Uterus (tissue), 4 donors: ENCODE measurements around the gene DUOX1. TPM values are rescaled to one million over a fixed set of nuclear protein-coding genes. Genes with fewer than 3 reads are reported as not detected.

Experiments used
- DNase-seq, 2 donors: peaks; one replicate each; pipeline ENCODE4 v3.0.0-alpha.2; 2019 to 2020
- H3K27ac ChIP-seq, 2 donors: fragments of 200-600 bp; sonication (generic); 1 replicate in 1 of 2; 2 replicates in 1 of 2; pipeline ENCODE4 v1.5.1; 2016 to 2018
- H3K27me3 ChIP-seq, 2 donors: fragments of 200-600 bp; sonication (generic); one replicate each; pipeline ENCODE4 v1.5.1; 2018 to 2019; ENCODE audit warnings: control low read depth in 1 of 2
- H3K36me3 ChIP-seq, 2 donors: fragments of 200-600 bp; sonication (generic); one replicate each; pipeline ENCODE4 v1.5.1; 2019; ENCODE audit warnings: control low read depth in 1 of 2
- H3K4me1 ChIP-seq, 2 donors: fragments of 200-600 bp; sonication (generic); one replicate each; pipeline ENCODE4 v1.5.1; 2018 to 2019; ENCODE audit warnings: control low read depth in 1 of 2
- H3K4me3 ChIP-seq, 2 donors: fragments of 200-600 bp; sonication (generic); 1 replicate in 1 of 2; 2 replicates in 1 of 2; pipeline ENCODE4 v1.5.1; 2018 to 2019; ENCODE audit warnings: mild to moderate bottlenecking in 1 of 2
- H3K9me3 ChIP-seq, 2 donors: fragments of 200-600 bp; sonication (generic); one replicate each; pipeline ENCODE4 v1.5.1; 2019; ENCODE audit warnings: control low read depth in 1 of 2
- POLR2A ChIP-seq, 2 donors: fragments of 450-650 bp; IDR thresholded peaks; one replicate each; pipeline ENCODE4 v1.6.1; 2016; ENCODE audit warnings: antibody characterized with exemption in 2 of 2, mild to moderate bottlenecking in 1 of 2, moderate library complexity in 1 of 2
- intact Hi-C: fragments of 100-400 bp; cut with DNase I; formaldehyde crosslinking; loops from one replicate; pipeline ENCODE4 v1.15.1; 2023; ENCODE audit warnings: low total_unique reads
- total RNA-seq, 4 donors: library from RNA; depleted of rRNA in 3 of 4; stranded (reverse); fragments of >200 nt in 3 of 4; gene quantifications; one replicate each; pipeline versions ENCODE4 v1.1.0 to v1.2.4, GENCODE V29; 2014 to 2023
- TF ChIP-seq, protein P1 (sequence below), 4 experiments: fragments of 200-600 bp in 2 of 4; fragments of 450-650 bp in 2 of 4; sonication (generic) in 2 of 4; IDR thresholded peaks; one replicate each; pipeline ENCODE4 v1.5.1; 2016 to 2019; ENCODE audit warnings: antibody characterized with exemption in 4 of 4, mild to moderate bottlenecking in 2 of 4, moderate library complexity in 1 of 4
- donor health status: DM: yes; HTN: yes; CAD: no.

Gene DUOX1
- total RNA-seq, 4 donors from 2014 or later: 0.24 to 1.3 (median 0.26) TPM; not detected in 1

DNA sequence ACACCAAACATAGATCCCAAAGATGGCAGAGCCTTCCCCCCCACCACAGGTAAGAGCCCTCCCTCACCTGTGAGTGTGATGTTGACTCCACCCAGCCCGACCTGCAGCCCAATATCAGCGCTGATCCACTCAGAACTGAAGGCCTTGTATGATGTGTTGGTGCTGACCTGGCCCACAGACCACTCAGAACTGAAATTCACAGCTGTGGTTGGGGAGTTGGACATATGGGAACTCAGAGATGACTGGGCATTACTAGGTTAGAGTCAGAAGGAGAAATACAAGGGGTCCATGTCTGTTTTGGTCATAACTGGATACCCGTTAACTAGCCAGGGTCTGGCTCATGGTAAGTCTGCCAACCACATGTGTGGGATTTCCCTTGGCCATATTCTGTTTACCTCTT is 8.8 kb upstream of the DUOX1 start:
- intact Hi-C loops: no loop called here
- Histone ChIP-seq H3K4me3 (no peak overlapping the region), H3K27ac (no peak overlapping the region), H3K4me1 (peaks cover 0 to 5% of the 10 kb centered on the region in 2 donors), H3K27me3 (peaks cover 10 to 14% of the 10 kb centered on the region in 2 donors), H3K9me3 (no peaks in the 10 kb centered on the region), H3K36me3 (no peaks in the 10 kb centered on the region)
- DNase-seq: no peak
- TF ChIP-seq, protein P1, sequence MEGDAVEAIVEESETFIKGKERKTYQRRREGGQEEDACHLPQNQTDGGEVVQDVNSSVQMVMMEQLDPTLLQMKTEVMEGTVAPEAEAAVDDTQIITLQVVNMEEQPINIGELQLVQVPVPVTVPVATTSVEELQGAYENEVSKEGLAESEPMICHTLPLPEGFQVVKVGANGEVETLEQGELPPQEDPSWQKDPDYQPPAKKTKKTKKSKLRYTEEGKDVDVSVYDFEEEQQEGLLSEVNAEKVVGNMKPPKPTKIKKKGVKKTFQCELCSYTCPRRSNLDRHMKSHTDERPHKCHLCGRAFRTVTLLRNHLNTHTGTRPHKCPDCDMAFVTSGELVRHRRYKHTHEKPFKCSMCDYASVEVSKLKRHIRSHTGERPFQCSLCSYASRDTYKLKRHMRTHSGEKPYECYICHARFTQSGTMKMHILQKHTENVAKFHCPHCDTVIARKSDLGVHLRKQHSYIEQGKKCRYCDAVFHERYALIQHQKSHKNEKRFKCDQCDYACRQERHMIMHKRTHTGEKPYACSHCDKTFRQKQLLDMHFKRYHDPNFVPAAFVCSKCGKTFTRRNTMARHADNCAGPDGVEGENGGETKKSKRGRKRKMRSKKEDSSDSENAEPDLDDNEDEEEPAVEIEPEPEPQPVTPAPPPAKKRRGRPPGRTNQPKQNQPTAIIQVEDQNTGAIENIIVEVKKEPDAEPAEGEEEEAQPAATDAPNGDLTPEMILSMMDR (IDR thresholded peaks at IDR 0.05): no peak
- no peak for TF ChIP-seq POLR2A (IDR thresholded peaks at IDR 0.05)

DNA sequence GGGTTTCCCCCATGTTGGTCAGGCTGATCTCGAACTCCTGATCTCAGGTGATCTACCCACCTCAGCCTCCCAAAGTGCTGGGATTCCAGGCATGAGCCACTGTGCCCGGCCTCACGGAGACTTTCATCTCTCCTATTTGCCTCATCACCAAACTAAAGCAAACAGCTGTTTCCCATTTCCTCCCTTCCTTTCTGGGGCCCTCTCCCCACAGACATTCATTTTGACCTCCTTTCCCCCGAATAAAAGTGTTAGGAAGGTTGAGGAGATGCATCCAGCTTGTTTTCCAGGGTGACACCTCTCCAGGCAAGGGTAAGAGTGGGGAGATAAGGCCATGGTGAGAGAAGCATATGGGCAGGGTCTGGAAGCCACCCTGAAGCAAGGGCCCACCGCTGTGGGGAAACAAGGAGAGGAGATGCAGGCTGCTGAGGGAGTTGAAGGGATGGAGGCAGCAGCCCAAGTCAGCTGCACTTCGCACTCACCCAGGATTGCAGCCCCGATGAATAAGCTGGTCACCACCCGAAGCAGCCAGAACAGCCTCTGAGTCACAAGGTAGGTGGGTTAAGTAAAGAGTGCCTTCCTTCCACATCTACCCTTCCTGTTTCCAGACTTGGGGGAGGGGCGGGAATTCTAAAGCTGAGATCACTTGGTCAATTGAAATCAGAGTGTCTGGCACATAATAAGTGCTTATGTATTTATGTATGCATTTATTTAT is 7.9 kb upstream of the DUOX1 start:
- Histone ChIP-seq H3K4me3 (no peak overlapping the region), H3K27ac (no peak overlapping the region), H3K4me1 (peaks cover 0 to 4% of the 10 kb centered on the region in 2 donors), H3K27me3 (peaks cover 6 to 8% of the 10 kb centered on the region in 2 donors), H3K36me3 (no peaks in the 10 kb centered on the region), H3K9me3 (no peaks in the 10 kb centered on the region)
- DNase-seq: no peak
- intact Hi-C loops: no loop called here
- TF ChIP-seq, protein P1 (IDR thresholded peaks at IDR 0.05): no peak
- TF ChIP-seq POLR2A (IDR thresholded peaks at IDR 0.05): no peak

GRCh38 chr15:45122719-45123118 is 7.1 kb upstream of the DUOX1 start:
- DNase-seq: no peak
- no peak overlapping the region for H3K4me3 ChIP-seq
- H3K4me1 ChIP-seq: no peaks in the 10 kb centered on the region
- H3K9me3 ChIP-seq: no peaks in the 10 kb centered on the region
- H3K36me3 ChIP-seq: no peaks in the 10 kb centered on the region
- no peak overlapping the region for H3K27ac ChIP-seq
- intact Hi-C loops: no loop called here
- peaks cover 0 to 1% of the 10 kb centered on the region in 2 donors for H3K27me3 ChIP-seq
- TF ChIP-seq POLR2A (IDR thresholded peaks at IDR 0.05): no peak
- TF ChIP-seq, protein P1 (IDR thresholded peaks at IDR 0.05): no peak

GRCh38 chr15:45123397-45123796 is 6.4 kb upstream of the DUOX1 start:
- H3K27me3 ChIP-seq: peaks cover 0 to 3% of the 10 kb centered on the region in 2 donors
- intact Hi-C loops: no loop called here
- no peaks in the 10 kb centered on the region for H3K9me3 ChIP-seq
- DNase-seq: no peak
- H3K4me3 ChIP-seq: no peak overlapping the region
- no peaks in the 10 kb centered on the region for H3K4me1 ChIP-seq
- no peaks in the 10 kb centered on the region for H3K36me3 ChIP-seq
- H3K27ac ChIP-seq: no peak overlapping the region
- TF ChIP-seq, protein P1 (IDR thresholded peaks at IDR 0.05): no peak
- TF ChIP-seq POLR2A (IDR thresholded peaks at IDR 0.05): no peak

DNA sequence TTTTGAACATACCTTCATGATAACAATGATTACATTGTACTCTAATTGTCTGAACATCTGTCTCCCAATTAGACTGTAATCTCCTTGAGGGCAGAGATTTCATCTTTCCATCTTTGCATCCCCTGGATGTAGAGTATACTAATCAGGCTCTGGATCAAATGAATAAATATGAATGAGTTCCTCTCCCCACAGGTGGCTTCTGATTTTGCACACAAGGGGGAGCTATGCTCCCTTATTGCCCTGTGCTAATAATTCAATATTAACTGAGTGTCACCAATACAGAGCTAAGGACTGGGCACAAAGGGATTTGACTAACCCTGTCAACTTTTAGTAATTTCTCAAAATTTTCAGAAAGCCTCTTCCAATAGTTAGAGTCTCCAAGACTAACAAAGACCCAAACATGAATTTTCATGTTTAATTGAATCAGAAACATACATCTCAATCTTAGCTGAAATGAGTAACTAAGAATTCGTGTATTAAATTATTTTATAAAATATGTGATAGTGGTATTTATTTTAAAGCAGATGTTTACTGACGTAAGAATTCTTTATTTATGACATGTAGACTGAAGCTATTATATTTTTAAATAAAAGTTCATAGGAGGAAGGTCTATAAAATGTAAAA is 3.1 kb upstream of the DUOX1 start:
- Histone ChIP-seq H3K4me3 (no peak overlapping the region), H3K4me1 (no peaks in the 10 kb centered on the region), H3K36me3 (no peaks in the 10 kb centered on the region), H3K9me3 (no peaks in the 10 kb centered on the region), H3K27ac (no peak overlapping the region), H3K27me3 (peaks cover 0 to 3% of the 10 kb centered on the region in 2 donors)
- TF ChIP-seq, protein P1 (IDR thresholded peaks at IDR 0.05): peak in 3 of 4 experiments; percentile 27 to 34 (median 32)
- TF ChIP-seq POLR2A (IDR thresholded peaks at IDR 0.05): no peak
- no peak for DNase-seq
- intact Hi-C loops: no loop called here
